GM21360 (cell line): Measurements from ENCODE around the gene CPM.
"Not testable (repeated sequence)": the region's sequence is repeated elsewhere in the genome, so short reads cannot be mapped to it uniquely, and the experiment has no call there.

Experiments used
- ATAC-seq: cut with Tn5 transposase; IDR thresholded peaks from one replicate; pipeline ENCODE4 v1.9.1; 2021; ENCODE audit warnings: mild to moderate bottlenecking, moderate library complexity; ENCODE audit not compliant: unreplicated experiment

Gene CPM

DNA sequence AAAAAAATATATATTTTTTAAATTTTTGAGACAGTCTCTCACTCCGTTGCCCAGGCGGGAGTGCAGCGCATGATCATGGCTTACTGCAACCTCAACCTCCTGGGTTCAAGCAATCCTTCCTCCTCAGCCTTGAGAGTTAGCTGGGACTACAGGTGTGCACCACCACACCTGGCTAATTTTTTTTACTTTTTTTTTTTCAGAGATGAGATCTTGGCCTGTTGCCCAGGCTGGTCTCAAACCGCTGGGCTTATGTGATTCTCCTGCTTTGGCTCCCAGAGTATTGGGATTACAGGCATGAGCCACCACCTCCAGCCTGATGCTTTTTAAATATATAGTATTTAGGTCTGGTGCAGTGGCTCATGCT, 100.5 kb downstream of the CPM start:
- no peak for ATAC-seq

DNA sequence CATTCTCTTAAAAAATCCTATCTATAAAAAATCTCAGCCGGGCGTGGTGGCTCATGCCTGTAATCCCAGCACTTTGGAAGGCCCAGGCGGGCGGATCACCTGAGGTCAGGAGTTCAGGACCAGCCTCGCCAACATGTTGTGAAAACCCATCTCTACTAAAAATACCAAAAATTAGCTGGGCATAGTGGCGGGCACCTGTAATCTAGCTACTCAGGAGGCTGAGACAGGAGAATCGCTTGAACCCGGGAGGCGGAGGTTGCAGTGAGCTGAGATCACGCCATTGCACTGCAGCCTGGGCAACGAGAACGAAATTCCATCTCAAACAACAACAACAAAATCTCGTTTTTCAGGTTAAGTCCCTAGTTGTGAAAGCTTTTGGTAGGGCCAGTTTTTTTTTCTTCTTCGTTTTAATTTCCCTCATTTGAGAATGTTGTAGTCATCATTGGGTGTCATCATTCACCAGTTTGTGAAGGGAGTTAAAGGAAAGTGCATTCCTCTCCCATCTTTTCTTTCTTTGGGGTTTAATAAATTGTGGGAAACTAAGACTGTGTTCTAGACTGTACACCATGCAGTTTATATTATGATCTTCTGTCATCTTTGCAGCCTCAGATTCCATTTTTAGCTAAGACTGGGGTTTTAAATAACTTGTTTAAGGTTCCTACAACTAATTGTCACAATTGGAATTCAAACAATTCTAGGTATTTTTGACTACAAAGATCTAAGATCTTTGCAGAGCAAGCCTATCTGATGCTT, 101.0 kb downstream of the CPM start:
- no peak for ATAC-seq

DNA sequence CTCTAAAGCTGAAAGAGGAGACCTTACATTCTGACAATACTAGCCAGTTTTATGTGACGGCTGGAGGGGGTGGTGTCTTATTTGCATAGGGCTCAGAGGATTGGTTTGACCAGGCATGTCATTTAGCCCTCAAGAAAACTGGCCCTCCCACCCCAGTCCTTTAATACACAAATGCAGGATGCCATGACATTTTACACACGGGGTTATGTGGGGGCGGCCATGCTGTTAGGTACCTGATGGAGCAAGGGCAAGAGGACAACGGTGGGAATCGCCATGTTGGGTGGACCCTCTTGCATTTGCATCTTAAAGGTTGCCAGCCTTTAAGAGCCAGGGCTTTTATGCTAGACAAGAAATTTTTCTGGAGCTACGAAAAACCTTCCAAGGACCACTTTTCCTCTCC, 101.7 kb downstream of the CPM start:
- no peak for ATAC-seq

DNA sequence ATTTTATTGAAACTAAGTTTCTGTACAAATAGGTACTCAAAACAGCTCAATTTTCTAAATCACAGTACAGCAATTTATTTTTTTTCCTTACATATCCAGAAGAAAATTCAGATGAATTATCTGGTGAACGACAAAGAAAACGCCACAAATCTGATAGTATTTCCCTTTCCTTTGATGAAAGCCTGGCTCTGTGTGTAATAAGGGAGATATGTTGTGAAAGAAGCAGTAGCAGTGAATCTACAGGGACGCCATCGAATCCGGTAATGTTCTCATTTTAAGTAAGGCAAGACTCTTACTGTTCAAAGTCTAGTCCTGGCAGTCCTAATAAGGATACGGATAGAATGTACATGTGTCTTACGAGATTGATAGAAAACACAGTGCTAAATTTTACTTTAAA, 104.3 kb downstream of the CPM start:
- ATAC-seq = no peak

DNA sequence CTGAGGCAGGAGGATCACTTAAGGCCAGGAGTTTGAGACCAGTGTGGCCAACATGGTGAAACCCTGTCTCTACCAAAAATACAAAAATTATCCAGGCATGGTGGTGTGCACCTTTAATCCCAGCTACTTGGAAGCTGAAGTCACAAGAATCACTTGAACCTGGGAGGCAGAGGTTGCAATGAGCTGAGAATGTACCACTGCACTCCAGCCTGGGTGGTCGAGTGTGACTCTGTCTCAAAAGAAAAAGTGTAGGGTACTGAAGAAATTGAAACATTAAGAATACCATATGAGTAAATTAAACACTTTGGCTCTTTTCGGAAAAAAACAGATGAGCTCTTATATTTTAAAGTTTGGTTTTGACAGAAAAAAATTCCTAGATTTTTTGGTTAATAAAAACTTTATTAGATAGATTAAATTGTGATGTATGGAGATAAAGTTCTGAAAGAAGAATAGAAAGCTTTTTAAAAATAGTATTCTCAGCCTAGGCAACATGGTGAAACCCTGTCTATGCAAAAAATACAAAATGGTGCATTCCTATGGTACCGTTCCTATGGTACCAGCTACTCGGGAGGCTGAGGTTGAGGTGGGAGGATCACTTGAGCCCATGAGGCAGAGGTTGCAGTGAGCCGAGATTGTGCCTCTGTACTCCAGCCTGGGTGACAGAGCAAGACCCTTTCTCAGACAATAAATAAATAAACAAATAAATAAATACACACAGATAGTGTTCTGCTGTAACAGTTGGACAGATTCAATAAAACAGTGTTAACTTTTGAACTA, 104.9 kb downstream of the CPM start:
- ATAC-seq = no peak

DNA sequence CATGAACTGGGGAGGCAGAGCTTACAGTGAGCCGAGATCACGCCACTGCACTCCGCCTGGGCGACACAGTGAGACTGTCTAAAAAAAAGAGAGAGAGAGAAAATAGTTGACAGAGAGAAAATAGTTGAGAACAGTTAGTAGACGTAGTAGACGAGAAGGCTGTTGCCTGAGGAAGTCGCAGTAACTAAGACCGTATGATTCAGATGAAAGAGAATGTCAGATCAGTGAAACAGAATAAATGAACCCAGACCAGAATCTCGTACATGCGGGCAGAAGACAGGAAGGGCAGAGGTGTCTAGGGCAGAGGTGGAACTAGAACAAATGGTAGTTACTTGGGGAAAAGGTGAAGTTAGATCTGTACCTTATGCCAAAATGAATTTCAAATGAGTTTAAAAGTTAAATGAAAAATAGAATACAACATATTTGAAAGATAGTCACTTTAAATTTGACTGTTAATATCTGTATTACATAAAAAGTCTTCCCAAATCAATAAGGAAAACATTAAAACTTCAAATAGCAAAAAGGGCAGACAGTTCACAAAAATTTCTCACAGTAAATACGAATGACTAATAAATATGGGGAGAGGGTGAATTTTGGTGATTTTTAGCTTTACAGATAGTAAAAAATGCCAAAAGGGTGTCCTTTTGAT, 107.3 kb downstream of the CPM start:
- ATAC-seq = no peak

DNA sequence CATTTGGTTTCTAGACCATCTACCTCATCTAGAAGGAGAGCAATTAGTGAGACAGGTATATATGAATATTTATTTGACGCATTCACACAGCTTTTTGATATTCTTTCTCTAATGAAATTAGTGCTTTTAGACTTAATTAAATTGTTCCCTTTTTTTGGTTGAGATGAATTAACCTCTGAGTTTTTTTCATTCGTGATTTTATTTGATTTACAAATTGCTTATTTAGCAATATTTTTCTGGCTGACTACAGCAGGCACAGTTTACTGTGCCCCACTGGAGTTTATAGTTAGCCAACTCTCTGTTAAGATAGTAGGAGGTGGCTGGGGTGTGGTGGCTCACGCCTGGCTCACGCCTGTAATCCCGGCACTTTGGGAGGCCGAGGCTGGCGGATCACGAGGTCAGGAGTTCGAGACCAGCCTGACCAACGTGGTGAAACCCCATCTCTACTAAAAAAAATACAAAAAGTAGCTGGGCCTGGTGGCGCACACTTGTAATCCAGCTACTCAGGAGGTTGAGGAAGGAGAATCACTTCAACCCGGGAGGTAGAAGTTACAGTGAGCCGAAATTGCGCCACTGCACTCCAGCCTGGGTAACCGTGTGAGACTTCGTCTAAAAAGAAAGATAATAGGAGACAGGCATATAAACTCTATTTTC, 108.2 kb downstream of the CPM start:
- no peak for ATAC-seq

DNA sequence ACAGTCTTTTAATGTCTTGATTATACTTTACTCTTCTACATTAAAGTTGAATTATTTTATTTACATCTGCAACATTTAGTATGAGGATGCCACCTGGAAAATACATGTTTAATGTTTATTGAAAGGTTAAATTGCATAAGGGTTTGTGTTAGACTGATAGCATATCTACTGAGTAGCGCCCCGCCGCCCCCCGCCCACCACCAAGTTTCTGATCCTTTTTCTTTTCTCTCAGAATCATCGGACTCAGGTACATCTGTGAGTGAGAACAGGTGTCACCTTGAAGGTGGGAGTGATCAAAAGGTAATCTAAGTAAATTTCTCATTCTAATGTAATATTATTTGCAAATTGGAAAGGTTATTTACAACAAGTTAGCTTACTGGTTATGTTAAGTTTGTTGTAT, 108.8 kb downstream of the CPM start:
- no peak for ATAC-seq

DNA sequence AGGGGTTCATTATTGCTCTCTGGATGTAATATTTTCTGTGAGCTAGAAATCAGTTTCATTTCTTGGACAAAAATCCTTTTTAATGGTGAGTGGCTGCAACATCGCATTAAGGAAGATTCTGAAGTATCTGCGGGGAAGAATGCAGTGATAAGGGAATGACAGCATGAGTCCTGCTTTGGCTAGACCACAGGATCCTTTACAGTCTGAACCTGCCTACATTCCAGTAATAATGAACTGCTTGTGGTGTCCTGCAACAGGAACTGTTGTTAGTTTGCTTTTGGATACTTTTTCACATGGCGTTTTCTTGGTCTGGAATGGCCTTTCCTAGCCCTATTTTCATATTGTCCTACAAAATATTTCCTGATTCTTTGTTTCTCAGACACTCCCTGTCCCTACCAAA, 109.3 kb downstream of the CPM start:
- ATAC-seq = no peak

DNA sequence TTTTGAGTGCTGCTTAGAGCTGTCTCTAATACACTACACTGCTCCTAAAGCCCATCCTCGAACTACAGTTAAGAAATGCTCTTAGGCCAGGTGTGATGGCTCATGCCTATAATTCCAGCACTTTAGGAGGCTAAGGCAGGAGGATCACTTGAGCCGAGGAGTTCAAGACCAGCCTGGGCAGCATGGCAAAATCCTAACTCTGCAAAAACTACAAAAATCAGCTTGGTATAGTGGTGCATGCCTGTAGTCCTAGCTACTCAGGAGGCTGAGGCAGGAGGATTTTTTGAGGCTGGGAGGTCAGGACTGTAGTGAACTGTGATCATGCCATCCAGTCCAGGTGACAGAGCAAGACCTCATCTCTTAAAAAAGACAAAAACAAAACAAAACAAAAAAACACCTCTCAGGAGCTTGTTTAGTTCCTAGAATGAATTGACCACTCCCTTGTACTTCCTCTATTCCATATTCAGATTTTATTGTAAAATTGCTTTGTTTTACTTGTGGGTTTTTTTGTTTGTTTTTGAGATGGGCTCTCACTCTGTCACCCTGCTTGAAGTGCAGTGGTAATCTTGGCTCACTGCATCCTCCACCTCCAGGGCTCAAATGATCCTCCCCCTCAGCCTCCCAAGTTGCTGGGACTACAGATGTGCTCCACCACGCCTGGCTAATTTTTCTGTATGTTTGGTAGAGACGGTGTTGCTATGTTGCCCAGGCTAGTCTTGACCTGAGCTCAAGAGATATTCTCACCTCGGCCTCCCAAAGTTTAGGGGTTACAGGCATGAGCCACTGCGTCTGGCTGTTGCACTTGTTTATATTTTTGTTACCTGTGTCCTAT, 111.4 kb downstream of the CPM start:
- no peak for ATAC-seq

DNA sequence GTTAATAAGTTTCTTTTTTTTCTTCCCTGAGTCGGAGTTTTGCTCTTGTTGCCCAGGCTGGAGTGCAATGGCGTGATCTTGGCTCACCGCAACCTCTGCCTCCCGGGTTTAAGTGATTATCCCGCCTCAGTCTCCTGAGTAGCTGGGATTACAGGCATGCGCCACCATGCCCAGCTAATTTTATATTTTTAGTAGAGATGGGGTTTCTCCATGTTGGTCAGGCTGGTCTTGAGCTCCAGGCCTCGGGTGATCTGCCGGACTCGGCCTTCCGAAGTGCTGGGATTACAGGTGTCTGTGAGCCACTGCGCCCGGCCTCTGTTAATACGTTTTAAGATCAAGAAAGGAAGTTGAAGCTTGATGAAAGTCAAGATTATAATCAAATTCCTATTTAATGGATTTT, 113.5 kb downstream of the CPM start:
- not testable (repeated sequence) for ATAC-seq

DNA sequence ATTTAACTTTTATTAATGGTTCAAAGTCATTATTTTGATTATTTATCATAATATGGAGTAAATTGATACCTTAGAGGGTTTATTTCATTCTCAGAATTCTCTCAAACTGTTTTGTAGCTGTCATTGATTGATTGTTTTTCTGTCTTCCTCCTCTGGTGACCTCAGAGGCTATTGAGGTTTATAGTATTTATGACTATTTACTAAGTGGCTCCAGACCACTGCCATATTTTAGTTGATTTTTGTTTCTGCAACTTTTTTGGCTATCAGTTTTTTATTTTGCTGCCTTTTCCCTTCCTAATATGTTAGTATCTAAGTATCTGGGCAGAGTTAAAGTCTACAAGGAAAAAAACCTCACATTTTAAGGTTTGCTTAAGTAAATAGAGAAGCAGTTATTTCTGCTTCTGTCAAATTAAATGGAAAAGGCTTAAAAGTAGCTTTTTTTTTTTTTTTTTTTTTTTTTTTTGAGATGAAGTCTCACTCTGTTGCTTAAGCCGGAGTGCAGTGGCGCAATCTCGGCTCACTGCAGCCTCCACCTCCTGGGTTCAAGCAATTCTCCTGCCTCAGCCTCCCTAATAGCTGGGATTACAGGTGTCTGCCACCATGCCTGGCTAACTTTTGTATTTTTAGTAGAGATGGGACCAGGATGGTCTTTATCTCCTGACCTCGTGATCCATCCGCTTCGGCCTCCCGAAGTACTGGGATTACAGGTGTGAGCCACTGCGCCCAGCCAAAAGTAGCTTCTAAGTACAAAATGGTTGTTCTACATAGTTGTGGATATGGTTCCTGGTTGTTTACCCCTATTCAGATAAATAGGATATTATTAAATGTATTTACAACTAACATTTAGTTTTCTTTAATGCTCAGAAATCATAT, 116.8 kb downstream of the CPM start:
- ATAC-seq = no peak

DNA sequence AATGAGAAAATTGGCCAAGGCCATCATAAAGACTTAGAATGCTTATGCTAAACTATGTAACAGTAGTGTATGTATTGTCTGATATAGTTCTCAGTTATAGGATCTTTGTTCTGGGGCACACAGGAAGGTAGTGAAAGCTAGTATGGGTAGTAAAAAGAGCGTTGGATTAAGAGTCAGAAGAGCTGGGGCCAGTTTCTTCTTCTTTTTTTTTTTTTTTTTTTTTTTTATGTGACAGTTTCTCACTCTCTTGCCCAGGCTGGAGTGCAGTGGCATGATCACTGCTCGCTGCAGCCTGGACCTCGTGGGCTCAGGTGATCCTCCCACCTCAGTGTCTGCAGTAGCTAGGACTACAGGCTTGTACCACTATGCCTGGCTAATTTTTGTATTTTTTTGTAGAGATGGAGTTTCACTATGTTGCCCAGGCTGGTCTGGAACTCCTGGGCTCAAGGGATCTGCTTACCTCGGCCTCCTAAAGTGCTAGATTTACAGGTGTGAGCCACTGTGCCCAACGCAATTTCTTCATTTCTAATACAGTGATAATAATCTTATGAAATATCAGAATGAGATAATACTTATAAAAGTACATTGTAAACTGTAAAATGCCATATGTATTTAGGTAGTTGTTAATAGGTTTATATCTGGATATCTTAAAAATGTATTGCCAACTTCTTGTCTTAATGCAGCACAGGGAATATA, 117.6 kb downstream of the CPM start:
- ATAC-seq = no peak

DNA sequence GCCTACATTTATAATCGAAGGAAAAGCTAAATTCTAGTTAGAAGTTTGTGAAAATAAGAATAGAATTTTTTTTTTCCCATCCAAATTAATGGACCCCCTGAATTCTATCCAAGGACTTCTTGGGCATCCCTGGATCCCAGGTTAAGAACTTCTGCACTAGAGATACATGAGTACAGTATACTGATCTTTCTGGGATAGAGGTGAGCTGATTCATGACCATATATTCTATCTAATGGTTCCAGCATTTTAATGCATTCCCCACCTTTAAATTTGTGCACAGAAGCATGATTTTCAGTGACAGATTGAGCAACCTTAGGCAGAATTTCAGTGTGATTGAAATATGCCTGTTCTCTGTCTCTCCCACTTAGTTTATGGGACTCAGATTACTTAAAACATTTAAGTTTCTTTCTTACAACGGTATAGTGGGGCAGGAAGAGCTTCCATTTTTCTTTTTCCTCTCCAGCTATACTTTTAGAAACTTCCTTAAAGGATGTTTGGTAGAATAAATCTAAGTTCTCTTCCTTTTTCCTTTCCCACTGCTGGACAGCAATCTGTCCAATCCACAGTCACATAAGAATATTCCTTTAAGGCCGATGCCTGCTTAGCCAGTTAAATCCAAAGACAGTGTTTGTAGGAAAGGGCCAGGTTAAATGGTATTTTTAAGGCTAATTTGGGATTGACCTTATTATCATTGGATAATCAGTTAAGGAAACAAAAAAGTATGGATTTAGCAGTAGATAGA, 118.3 kb downstream of the CPM start:
- no peak for ATAC-seq

DNA sequence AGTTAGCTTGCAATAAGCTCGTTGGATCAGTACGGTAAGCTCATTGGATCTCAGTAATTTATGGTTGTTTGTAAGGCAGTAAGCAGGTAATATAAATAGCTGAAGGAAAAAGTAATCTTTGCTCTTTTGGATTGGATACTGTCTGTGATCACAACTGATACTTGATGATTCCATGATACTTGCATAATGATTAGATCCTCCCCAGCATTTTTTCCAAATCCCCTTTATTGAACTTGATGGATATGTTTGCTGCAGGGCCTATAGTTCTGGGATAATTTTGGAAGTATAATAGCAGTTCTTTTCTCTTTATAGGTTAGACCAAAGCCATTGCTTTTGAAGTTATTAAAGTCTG, 119.8 kb downstream of the CPM start:
- ATAC-seq = no peak

DNA sequence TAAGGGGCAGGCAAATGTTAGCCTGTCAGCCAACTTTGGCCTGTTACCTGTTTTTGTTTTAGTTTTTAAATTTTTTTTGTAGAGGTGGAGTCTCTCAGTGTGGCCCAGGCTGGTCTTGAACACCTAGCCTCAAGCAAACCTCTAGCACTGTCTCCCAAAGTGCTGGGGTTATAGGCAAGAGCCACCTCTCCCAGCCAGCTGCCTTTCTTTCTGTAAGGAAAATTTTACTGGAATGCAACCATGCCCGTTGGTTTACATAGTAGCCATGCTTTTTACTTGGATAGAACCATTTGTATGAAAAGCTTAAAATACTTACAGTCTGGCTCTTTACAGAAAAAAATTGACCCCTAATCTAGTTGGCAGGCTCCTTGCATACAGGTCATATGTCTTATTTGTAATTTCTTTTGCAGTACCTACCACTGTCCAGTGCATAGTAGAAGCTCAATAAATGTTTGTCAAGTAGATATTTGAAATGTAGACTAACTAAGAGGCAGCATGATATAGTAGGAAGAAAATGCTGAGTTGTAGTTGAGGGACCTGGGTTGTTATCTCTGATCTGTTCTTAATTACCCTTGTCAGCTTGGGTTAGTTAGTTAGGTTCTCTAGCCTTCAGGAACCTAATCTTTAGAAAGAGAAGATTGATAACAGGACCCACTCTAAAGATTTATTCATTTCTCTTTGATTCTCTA, 120.3 kb downstream of the CPM start:
- ATAC-seq = no peak

DNA sequence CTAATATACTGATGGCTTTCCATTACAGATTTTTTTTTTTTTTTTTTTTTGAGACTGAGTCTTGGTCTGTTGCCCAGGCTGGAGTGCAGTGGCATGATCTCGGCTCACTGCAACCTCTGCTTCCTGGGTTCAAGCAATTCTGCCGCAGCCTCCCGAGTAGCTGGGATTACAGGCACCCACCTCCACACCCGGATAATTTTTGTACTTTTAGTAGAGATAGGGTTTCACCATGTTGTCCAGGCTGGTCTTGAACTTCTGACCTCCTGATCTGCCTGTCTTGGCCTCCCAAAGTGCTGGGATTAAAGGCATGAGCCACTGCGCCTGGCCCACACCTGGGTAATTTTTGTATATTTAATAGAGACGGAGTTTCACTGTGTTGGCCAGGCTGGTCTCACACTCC, 121.4 kb downstream of the CPM start:
- not testable (repeated sequence) for ATAC-seq

DNA sequence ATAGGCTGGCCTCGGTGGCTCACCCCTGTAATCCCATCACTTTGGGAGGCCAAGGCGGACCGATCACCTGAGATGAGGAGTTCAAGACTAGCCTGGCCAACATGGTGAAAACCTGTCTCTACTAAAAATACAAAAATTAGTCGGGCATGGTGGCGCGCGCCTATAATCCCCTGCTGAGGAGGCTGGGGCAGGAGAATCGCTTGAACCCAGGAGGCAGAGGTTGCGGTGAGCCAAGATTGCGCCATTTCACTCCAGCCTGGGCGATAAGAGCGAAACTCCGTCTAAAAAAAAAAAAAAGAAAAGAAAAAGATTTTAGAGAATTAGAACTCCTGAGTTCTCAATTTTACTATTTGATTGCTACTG, 123.0 kb downstream of the CPM start:
- not testable (repeated sequence) for ATAC-seq
